Tibial nerve (tissue), 4 donors: ENCODE results near the gene PCSK2. TPM values are rescaled to one million over a fixed set of nuclear protein-coding genes. Genes with fewer than 3 reads are reported as not detected.

ENCODE experiments used
- DNase-seq, 2 donors: peaks; one replicate each; pipeline ENCODE4 v3.0.0-alpha.2; 2019; ENCODE audit warnings: low spot score in 2 of 2
- H3K27ac ChIP-seq, 4 donors: fragments of 200-600 bp; sonication (generic) in 3 of 4; one replicate each; pipeline ENCODE4 v1.5.1; 2017 to 2019; ENCODE audit warnings: mild to moderate bottlenecking in 1 of 4
- H3K27me3 ChIP-seq, 2 donors: fragments of 200-600 bp; sonication (generic) in 1 of 2; one replicate each; pipeline versions ENCODE4 v1.5.1 to v1.6.0; 2017 to 2019
- H3K36me3 ChIP-seq, 3 donors: fragments of 200-600 bp; sonication (generic); one replicate each; pipeline ENCODE4 v1.5.1; 2018 to 2019
- H3K4me1 ChIP-seq, 4 donors: fragments of 200-600 bp; sonication (generic) in 3 of 4; one replicate each; pipeline ENCODE4 v1.5.1; 2017 to 2019
- H3K4me3 ChIP-seq, 4 donors: fragments of 200-600 bp; sonication (generic) in 3 of 4; one replicate each; pipeline ENCODE4 v1.5.1; 2017 to 2019; ENCODE audit warnings: mild to moderate bottlenecking in 1 of 4, moderate library complexity in 1 of 4
- H3K9me3 ChIP-seq, 4 donors: fragments of 200-600 bp; sonication (generic) in 3 of 4; one replicate each; pipeline ENCODE4 v1.5.1; 2017 to 2019
- CTCF ChIP-seq, 5 experiments: fragments of 200-600 bp in 3 of 5; fragments of 450-650 bp in 2 of 5; sonication (generic) in 3 of 5; IDR thresholded peaks; one replicate each; pipeline ENCODE4 v1.5.1; 2016 to 2019; ENCODE audit warnings: antibody characterized with exemption in 5 of 5, mild to moderate bottlenecking in 3 of 5, moderate library complexity in 2 of 5
- EP300 ChIP-seq, 2 donors: sonication (generic); formaldehyde crosslinking; IDR thresholded peaks; one replicate each; pipeline ENCODE4 v1.6.1; 2017; ENCODE audit warnings: antibody characterized with exemption in 2 of 2, mild to moderate bottlenecking in 1 of 2
- POLR2A ChIP-seq, 2 donors: fragments of 450-650 bp; IDR thresholded peaks; one replicate each; pipeline ENCODE4 v1.6.1; 2017; ENCODE audit warnings: antibody characterized with exemption in 2 of 2, mild to moderate bottlenecking in 2 of 2, moderate library complexity in 2 of 2
- WGBS, 2 donors: methylation state at CpG; one replicate each; pipeline ENCODE4 v1.1.5; 2018; 5-methylcytosine and 5-hydroxymethylcytosine counted together
- total RNA-seq, 4 donors: library from RNA; depleted of rRNA; stranded (reverse); fragments of >200 nt; gene quantifications; one replicate each; pipeline ENCODE4 v1.1.0, GENCODE V29; 2016

The PCSK2 gene
- total RNA-seq, 4 donors from 2014 or later = 1.0 to 4.8 (median 3.0) TPM

GRCh38 chr20:17248224-17248623 is 21.4 kb downstream of the PCSK2 start:
- WGBS, 2 donors = 87 to 90% methylated on average over 3 of the region's 3 CpGs
- no peaks in the 10 kb centered on the region for H3K36me3 ChIP-seq
- no peak for DNase-seq
- no peaks in the 10 kb centered on the region for H3K9me3 ChIP-seq
- H3K4me1 ChIP-seq = no peaks in the 10 kb centered on the region
- H3K27me3 ChIP-seq = no peaks in the 10 kb centered on the region
- no peak overlapping the region for H3K4me3 ChIP-seq
- H3K27ac ChIP-seq = no peak overlapping the region
- TF ChIP-seq POLR2A (IDR thresholded peaks at IDR 0.05) (no peak), CTCF (IDR thresholded peaks at IDR 0.05) (no peak), EP300 (IDR thresholded peaks at IDR 0.05) (no peak)

- DNase-seq = no peak
- Histone ChIP-seq H3K27ac (no peak overlapping the region), H3K9me3 (no peaks in the 10 kb centered on the region), H3K4me1 (no peaks in the 10 kb centered on the region), H3K36me3 (no peaks in the 10 kb centered on the region), H3K27me3 (no peaks in the 10 kb centered on the region), H3K4me3 (no peak overlapping the region)
- 28 to 31% methylated on average over 3 of the region's 3 CpGs for WGBS, 2 donors
- no peak for TF ChIP-seq CTCF (IDR thresholded peaks at IDR 0.05)
Measured at GRCh38 chr20:17262786-17263185, 35.9 kb downstream of the PCSK2 start.

GRCh38 chr20:17273717-17274116 is 46.9 kb downstream of the PCSK2 start:
- no peak for TF ChIP-seq POLR2A (IDR thresholded peaks at IDR 0.05)
- TF ChIP-seq CTCF (IDR thresholded peaks at IDR 0.05) = no peak
- no peak for DNase-seq
- Histone ChIP-seq H3K4me3 (no peak overlapping the region), H3K9me3 (no peaks in the 10 kb centered on the region), H3K27me3 (no peaks in the 10 kb centered on the region), H3K36me3 (no peaks in the 10 kb centered on the region), H3K4me1 (no peaks in the 10 kb centered on the region), H3K27ac (no peak overlapping the region)
- 94% methylated on average over 3 of the region's 3 CpGs for WGBS, 2 donors

DNA sequence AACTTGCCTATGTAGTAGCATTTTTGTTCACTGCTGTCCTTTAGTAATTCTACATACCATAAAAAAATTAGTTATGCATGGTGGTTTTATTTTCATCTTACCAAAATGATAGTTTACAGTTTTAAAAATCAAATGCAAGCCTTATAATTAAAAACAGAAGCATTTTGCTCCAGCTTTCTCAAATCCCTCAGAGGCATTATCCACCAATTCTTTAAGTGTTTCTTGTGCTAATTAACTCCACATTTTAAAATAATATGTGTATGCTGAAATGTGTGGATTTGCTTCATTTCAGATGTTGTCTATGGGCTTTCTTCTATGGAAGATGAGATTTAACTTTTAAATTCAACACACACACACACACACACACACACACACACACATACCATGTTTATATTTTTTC is 49.3 kb downstream of the PCSK2 start:
- TF ChIP-seq POLR2A (IDR thresholded peaks at IDR 0.05) (no peak), EP300 (IDR thresholded peaks at IDR 0.05) (no peak), CTCF (IDR thresholded peaks at IDR 0.05) (no peak)
- Histone ChIP-seq H3K4me3 (no peak overlapping the region), H3K9me3 (no peaks in the 10 kb centered on the region), H3K36me3 (no peaks in the 10 kb centered on the region), H3K4me1 (no peaks in the 10 kb centered on the region), H3K27me3 (no peaks in the 10 kb centered on the region), H3K27ac (no peak overlapping the region)
- DNase-seq = no peak

- Histone ChIP-seq H3K4me1 (no peaks in the 10 kb centered on the region), H3K36me3 (no peaks in the 10 kb centered on the region), H3K27me3 (no peaks in the 10 kb centered on the region), H3K4me3 (no peak overlapping the region), H3K27ac (no peak overlapping the region), H3K9me3 (no peaks in the 10 kb centered on the region)
- no peak for DNase-seq
- TF ChIP-seq CTCF (IDR thresholded peaks at IDR 0.05) (no peak), EP300 (IDR thresholded peaks at IDR 0.05) (no peak)
Measured at GRCh38 chr20:17281478-17281877, 54.6 kb downstream of the PCSK2 start.
